DMS153 treated with DMSO at 0.1 percent for 48 hours (cell line): ENCODE measurements around the gene BCL2L12.

Experiments
- DNase-seq: peaks from one replicate; lab custom pipeline; 2025; ENCODE audit not compliant: unreplicated experiment; lab: John Stamatoyannopoulos, UW

The BCL2L12 gene

GRCh38 chr19:49662011-49662410 lies 3.7 kb upstream of the BCL2L12 start:
- no peak for DNase-seq

DNA sequence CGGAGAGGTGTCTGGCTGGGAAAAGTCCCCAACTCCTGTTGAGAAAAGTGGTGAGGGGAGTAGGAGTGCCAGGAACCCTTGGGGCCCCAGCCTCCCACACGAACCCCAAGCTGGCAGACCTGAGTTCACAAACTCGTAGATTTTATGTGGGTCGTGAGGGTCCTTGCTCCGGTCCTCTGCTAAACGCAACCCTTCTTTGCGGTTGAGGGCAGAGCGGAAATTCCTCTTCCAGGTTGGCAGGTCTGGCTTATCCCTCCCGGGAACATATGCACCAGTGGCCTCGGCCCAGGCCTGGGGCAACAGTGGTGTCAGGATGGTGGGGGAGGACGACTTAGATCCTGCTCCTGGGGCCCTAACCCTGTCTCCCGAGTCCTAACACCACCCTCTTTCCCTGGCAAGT lies 2.5 kb upstream of the BCL2L12 start:
- DNase-seq: no peak

- DNase-seq: peak; percentile 75
Measured at GRCh38 chr19:49664171-49665035, 1.3 kb upstream of the BCL2L12 start.

GRCh38 chr19:49665036-49665350 lies 740 bp upstream of the BCL2L12 start:
- no peak for DNase-seq

DNA sequence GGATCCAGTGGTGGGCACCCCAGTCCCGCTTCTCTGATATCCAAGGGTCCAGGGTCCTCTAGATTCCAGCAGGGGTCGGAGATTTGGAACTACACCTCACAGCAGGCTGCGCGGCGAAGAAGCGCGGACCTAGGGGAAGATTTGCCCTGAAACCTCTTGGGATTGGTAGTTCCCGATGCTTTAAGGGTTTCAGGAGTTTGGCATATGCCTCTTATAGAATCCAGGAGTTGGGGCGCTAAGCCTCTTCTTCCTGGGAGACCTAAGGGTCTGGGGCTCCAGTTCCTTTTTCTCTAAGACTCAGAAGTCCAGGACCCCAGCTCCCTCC lies 349 bp downstream of the BCL2L12 start:
- no peak for DNase-seq

GRCh38 chr19:49667473-49667872 lies 1.7 kb downstream of the BCL2L12 start:
- DNase-seq: no peak

- no peak for DNase-seq
Measured at GRCh38 chr19:49669516-49669915, 3.8 kb downstream of the BCL2L12 start.

GRCh38 chr19:49672131-49672919 lies 6.6 kb downstream of the BCL2L12 start:
- peak; percentile 67 for DNase-seq

DNA sequence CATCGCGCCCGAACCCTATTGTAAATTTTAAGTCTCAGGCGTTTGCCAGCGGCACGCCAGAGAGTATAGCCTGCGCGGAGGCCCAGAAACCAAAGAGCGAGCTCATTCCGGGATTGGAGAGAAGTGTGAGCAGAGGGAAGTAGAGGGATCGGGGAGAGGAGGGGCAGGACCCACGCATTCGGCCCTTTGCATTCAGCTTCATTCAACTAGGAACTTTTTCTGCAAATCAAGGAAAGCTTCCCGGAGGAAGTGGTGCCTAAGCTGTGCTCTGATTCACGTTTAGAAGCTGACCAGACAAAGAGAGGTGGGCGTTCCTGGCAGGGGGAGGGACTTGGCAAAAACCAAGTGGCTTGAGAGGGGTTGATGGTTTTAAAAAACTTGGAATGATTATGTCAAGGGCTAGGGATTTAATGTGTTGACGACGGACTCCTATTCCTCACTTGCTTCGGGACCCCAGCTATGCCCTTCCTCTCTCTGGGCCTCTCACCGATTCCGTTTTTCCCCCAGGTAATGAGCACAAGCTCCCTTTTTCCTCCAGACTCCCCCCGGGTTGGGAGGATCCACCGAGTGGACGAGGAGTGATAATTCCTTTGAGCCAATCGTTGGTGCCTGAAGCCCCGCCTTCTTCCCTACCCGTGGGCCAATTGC lies 10.5 kb downstream of the BCL2L12 start:
- peak; percentile 85 for DNase-seq

- peak; percentile 98 for DNase-seq
Measured at GRCh38 chr19:49676784-49677230, 11.1 kb downstream of the BCL2L12 start.

DNA sequence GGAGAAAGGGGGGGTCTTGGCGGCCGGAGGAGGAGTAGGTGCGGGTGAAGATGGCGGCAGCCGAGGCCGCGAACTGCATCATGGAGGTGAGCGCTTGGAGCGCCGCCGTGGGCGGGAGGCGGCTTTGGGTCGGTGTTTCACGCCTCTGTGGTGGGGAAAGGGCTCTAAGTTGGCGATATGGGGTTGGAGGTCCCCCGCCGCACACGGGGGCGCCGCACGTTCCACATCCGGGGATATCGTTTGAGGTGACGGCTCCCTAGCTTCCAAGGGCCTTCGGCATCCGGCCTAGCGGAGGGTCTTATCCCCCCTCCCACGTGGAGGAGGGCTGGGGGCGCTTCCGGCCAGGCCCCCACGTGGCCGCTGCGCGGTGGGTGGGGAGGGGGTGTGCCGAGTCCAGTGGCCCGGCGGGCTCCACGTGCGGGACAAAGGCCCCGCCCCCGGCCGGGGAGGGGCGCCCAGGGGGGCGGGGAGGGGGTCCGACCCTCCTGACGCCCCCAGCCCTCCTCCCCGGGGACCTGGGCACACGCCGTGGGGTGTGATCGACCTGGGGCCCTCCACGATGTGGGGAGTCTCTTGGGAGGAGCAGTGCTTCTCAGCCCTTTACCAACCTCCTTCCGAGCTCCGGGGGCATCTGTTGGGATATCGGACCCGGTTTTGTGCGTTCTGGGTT lies 11.6 kb downstream of the BCL2L12 start, which contains the start of gene PRMT1:
PRMT1 (plus strand) TSS at position 41 of the 670 bp plus-strand sequence; CDS start at position 51, 10 bp downstream.
- DNase-seq: no peak

DNA sequence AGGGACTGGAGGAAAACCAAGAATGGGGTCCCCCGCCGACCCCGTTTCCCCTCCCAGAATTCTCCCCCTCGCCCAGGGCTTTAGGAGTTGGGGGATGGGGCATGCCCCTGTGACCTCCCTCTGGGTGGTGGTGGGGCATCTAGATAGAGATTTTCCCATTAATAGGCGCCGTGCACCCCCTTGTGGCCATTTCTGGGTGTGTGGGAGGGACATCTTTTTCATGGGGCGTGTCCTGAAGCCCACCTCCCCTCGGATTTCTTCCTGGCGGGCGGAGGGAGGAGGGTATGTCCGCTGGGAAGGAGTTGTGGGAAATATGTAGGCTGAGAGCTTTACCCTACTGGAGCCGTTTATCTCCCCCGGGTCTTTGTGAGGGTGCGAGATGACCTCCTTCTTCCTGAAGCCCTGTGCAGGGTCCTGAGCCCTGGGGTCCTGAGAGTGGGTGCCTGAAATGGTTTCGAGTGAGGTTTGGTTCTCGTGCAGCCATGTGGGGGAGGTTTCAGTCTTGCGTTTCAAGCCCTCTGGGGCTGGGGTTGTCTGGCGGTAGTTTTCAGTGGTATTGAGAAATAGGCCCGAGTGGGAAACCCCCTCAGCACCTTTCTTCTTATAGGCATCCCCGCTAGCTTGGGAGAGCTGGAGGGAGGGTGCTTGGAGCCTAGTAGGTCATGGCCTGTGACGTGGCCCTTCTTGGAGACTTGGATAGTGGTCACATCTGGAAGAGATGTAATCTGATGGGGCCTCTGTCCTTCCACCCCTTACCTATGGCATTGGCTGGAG lies 12.4 kb downstream of the BCL2L12 start:
- DNase-seq: no peak

GRCh38 chr19:49678985-49679770 lies 13.4 kb downstream of the BCL2L12 start:
- no peak for DNase-seq

DNA sequence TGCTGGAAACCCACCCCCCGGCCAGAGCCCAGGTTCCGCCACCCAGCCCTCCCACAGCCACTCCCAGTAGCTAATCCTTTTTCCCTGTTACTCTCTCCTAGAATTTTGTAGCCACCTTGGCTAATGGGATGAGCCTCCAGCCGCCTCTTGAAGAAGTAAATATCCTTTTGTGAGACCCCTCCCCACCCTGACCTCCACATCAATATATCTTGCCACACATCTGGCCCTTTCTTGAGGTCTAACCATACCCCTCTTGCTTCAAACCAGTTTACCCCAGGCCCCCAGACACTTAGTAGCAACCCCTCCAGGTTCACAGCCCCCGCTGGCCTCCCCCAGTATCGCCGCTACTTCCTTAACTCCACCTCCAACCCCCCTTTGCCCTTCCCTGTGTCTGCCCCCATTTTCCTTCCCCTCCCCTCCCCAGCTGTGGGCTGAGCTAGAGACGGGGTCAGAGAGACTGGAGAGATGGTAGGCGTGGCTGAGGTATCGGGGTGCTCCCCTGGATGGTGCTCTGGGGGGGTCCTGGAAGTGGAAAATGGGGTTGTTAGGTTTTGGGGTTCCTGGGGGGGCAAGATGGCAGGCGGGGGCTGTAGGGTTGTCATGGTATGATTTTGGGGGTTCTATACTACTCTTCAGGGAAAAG lies 14.2 kb downstream of the BCL2L12 start:
- DNase-seq: no peak

GRCh38 chr19:49680421-49681351 lies 15.0 kb downstream of the BCL2L12 start:
- DNase-seq: peak; percentile 85

DNA sequence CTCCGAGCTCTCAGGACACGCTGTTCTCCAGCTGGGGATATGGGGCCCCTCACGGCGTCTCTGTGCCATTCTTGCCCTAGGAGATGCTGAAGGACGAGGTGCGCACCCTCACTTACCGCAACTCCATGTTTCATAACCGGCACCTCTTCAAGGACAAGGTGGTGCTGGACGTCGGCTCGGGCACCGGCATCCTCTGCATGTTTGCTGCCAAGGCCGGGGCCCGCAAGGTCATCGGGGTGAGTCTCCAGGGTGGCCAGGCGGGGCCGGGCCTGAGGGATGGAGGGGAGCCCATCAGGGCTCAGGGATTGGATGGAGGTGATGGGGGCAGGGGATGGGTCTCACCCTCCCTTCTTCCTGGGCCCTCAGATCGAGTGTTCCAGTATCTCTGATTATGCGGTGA lies 16.1 kb downstream of the BCL2L12 start:
- DNase-seq: no peak

DNA sequence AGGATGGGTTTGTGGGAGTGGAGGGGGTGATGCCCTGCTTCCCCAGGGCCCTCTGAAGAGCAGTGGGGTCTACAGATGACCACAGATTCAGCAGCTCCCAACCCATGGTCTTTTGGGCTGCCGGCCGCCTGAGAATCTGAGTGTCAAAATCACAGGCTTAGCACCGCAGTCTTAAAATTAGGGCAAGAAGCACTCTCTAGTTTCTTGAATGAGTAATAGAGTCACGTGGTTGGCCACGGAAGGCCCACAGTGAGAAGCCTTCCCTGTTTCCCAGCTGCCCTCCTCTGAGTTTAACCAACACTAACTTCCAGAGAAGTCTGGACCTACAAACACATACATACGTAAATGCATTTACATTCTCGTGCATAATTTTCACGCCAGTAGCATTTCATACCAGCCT lies 16.5 kb downstream of the BCL2L12 start:
- DNase-seq: no peak

- DNase-seq: no peak
Measured at GRCh38 chr19:49683814-49684250, 18.1 kb downstream of the BCL2L12 start.
